Hepatocyte (in vitro differentiated cells): ENCODE results near the gene THEMIS2.

Source experiments
- EZH2 ChIP-seq: fragments of 200-600 bp; sonication (generic); IDR thresholded peaks from 2 replicates; pipeline ENCODE4 v1.6.1; 2016; ENCODE audit warnings: antibody characterized with exemption, mild to moderate bottlenecking, borderline replicate concordance
- EZH2phosphoT487 ChIP-seq: fragments of 200-600 bp; sonication (generic); IDR thresholded peaks from one replicate; pipeline ENCODE4 v1.6.1; 2018; ENCODE audit warnings: antibody characterized with exemption, mild to moderate bottlenecking, low read depth, moderate library complexity; ENCODE audit not compliant: unreplicated experiment, severe bottlenecking
- TF ChIP-seq, protein P1 (sequence below): fragments of 200-600 bp; sonication (generic); IDR thresholded peaks from 2 replicates; pipeline ENCODE4 v1.5.1; 2016; ENCODE audit warnings: antibody characterized with exemption, mild to moderate bottlenecking; ENCODE audit not compliant: poor library complexity

DNA sequence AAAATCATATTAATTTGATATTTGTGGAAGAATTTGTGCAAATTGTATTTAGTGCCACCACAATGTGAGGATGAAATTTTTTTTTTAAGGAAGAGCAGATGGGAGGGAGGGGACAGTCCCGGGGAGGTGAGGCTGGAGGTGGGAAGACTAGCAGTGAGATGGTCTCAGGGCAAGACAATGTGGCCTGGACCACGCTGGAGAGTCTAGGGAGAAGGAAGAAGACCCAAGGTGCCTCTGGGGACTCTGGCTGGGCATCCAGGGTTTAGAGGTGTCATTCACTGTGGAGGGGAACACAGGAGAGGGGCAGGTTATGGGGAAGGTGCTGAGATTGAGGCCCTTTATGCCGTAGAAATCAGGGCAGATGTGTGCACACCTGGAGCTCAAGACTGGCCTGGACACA lies 10.3 kb upstream of the THEMIS2 start:
- TF ChIP-seq, protein P1, sequence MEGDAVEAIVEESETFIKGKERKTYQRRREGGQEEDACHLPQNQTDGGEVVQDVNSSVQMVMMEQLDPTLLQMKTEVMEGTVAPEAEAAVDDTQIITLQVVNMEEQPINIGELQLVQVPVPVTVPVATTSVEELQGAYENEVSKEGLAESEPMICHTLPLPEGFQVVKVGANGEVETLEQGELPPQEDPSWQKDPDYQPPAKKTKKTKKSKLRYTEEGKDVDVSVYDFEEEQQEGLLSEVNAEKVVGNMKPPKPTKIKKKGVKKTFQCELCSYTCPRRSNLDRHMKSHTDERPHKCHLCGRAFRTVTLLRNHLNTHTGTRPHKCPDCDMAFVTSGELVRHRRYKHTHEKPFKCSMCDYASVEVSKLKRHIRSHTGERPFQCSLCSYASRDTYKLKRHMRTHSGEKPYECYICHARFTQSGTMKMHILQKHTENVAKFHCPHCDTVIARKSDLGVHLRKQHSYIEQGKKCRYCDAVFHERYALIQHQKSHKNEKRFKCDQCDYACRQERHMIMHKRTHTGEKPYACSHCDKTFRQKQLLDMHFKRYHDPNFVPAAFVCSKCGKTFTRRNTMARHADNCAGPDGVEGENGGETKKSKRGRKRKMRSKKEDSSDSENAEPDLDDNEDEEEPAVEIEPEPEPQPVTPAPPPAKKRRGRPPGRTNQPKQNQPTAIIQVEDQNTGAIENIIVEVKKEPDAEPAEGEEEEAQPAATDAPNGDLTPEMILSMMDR, result no peak
- no peak for TF ChIP-seq EZH2
- TF ChIP-seq EZH2phosphoT487, result no peak
